A549 (cell line): ENCODE results near the gene ACOXL. TPM values are rescaled to one million over a fixed set of nuclear protein-coding genes. Genes with fewer than 3 reads are reported as not detected.

Experiments
- ATAC-seq, 2 experiments: fragments of 200-7000 bp in 1 of 2; fragments of >200 bp in 1 of 2; cut with Nextera tagmentation in 1 of 2; cut with Tn5 transposase in 1 of 2; 3 replicates each; pipeline versions ENCODE4 v1.8.0 to v1.9.1; 2018 to 2020; ENCODE audit warnings: mild to moderate bottlenecking in 1 of 2, moderate library complexity in 1 of 2
- CTCF ChIA-PET: fragments of 300-600 bp; sonication (Branson Sonifier 250); formaldehyde crosslinking; extraction: SDS; loops from one replicate; lab custom pipeline; 2021; ENCODE audit warnings: antibody characterized with exemption, inconsistent platforms; lab: Yijun Ruan, JAX
- POLR2A ChIA-PET: fragments of 350-600 bp; formaldehyde crosslinking; extraction: SDS; loops from one replicate; lab custom pipeline; 2021; ENCODE audit warnings: antibody characterized with exemption, inconsistent platforms; lab: Yijun Ruan, JAX
- DNase-seq, 2 experiments: peaks; one replicate each; pipeline versions ENCODE4 v3.0.0 to v3.0.0-alpha.2; 2011 to 2016; ENCODE audit warnings: low read depth in 1 of 2, low spot score in 1 of 2
- FAIRE-seq: peaks from 2 replicates; lab custom pipeline; 2011; peaks lifted over from hg19 to GRCh38; lab: Jason Lieb, UNC
- H3K27ac ChIP-seq, 2 experiments: fragments of >200 bp; sonication (Bioruptor Twin); formaldehyde crosslinking; 3 replicates each; pipeline ENCODE4 v1.5.1; 2016 to 2017
- H3K4me1 ChIP-seq: fragments of >200 bp; sonication (Bioruptor Twin); formaldehyde crosslinking; 3 replicates; pipeline ENCODE4 v1.6.1; 2016
- H3K4me2 ChIP-seq: fragments of >200 bp; sonication (Bioruptor Twin); formaldehyde crosslinking; 3 replicates; pipeline ENCODE4 v1.6.1; 2016
- H3K4me3 ChIP-seq: fragments of >200 bp; sonication (Bioruptor Twin); formaldehyde crosslinking; 3 replicates; pipeline ENCODE4 v1.5.1; 2016
- H3K9me3 ChIP-seq: fragments of >200 bp; sonication (Bioruptor Twin); formaldehyde crosslinking; 3 replicates; pipeline ENCODE4 v1.6.1; 2016
- BHLHE40 ChIP-seq: IDR thresholded peaks from 2 replicates; pipeline ENCODE4 v1.6.1; 2012; ENCODE audit warnings: low read depth, low read length, inconsistent platforms
- CBX8 ChIP-seq: fragments of 200-600 bp; sonication (generic); IDR thresholded peaks from 2 replicates; pipeline ENCODE4 v1.6.1; 2016
- CTCF ChIP-seq: fragments of >200 bp; sonication (Bioruptor Twin); formaldehyde crosslinking; IDR thresholded peaks from 3 replicates; pipeline ENCODE4 v1.5.1; 2016
- FOSL2 ChIP-seq, 2 experiments: fragments of 450-650 bp in 1 of 2; fragments of >200 bp in 1 of 2; sonication (Bioruptor Twin) in 1 of 2; formaldehyde crosslinking; IDR thresholded peaks; 2 replicates each; pipeline versions ENCODE4 v1.5.0 to v1.6.1; 2016 to 2020; ENCODE audit warnings: mild to moderate bottlenecking in 1 of 2, moderate library complexity in 1 of 2
- GATA3 ChIP-seq: IDR thresholded peaks from 2 replicates; pipeline ENCODE4 v1.6.1; 2012; ENCODE audit warnings: borderline replicate concordance
- HMGXB4 ChIP-seq: fragments of 250-450 bp; sonication (Bioruptor Pico); IDR thresholded peaks from 2 replicates; pipeline ENCODE4 v1.5.0; 2021; ENCODE audit warnings: mild to moderate bottlenecking, moderate library complexity, borderline replicate concordance
- HOXB5 ChIP-seq: fragments of 250-450 bp; sonication (Bioruptor Pico); IDR thresholded peaks from 2 replicates; pipeline ENCODE4 v1.5.0; 2020; ENCODE audit warnings: mild to moderate bottlenecking, moderate library complexity
- JUN ChIP-seq, 2 experiments: fragments of >200 bp; sonication (Bioruptor Twin); formaldehyde crosslinking; IDR thresholded peaks; 2 replicates in 1 of 2; 3 replicates in 1 of 2; pipeline ENCODE4 v1.6.1; 2016 to 2017
- JUNB ChIP-seq: fragments of >200 bp; sonication (Bioruptor Twin); formaldehyde crosslinking; IDR thresholded peaks from 2 replicates; pipeline ENCODE4 v1.6.1; 2016
- KDM5A ChIP-seq: fragments of 200-600 bp; sonication (generic); IDR thresholded peaks from 2 replicates; pipeline ENCODE4 v1.6.1; 2016; ENCODE audit warnings: antibody characterized with exemption, mild to moderate bottlenecking
- MYC ChIP-seq: IDR thresholded peaks from 2 replicates; pipeline ENCODE4 v1.6.1; 2012; ENCODE audit warnings: mild to moderate bottlenecking, inconsistent platforms, low read length, improper control_type of control experiment, borderline replicate concordance
- PBX3 ChIP-seq: IDR thresholded peaks from 2 replicates; pipeline ENCODE4 v1.6.1; 2012
- POLR2AphosphoS2 ChIP-seq: conservative IDR thresholded peaks from 2 replicates; pipeline ENCODE4 v1.6.1; 2012; ENCODE audit warnings: low read length, improper control_type of control experiment, inconsistent platforms
- RFX5 ChIP-seq: fragments of 450-650 bp; IDR thresholded peaks from 2 replicates; pipeline ENCODE4 v1.7.1; 2014; ENCODE audit warnings: antibody characterized with exemption, mild to moderate bottlenecking, moderate library complexity
- ZFP36 ChIP-seq: fragments of 450-650 bp; IDR thresholded peaks from 2 replicates; pipeline ENCODE4 v1.6.1; 2014; ENCODE audit warnings: borderline replicate concordance; ENCODE audit not compliant: partially characterized antibody
- WGBS: methylation state at CpG from one replicate; pipeline ENCODE4 v1.1.6; 2017; ENCODE audit errors: missing lambda C conversion rate; 5-methylcytosine and 5-hydroxymethylcytosine counted together
- polyA plus RNA-seq, 4 experiments: library from polyadenylated mRNA; depleted of rRNA in 3 of 4; stranded (reverse); fragments of >200 nt; fragmentation: RNase III in 1 of 4; extraction: RNeasy Plus Mini Kit Qiagen cat#74134 plus additional on column Dnase treatment in 1 of 4; gene quantifications; 2 replicates in 3 of 4; 3 replicates in 1 of 4; pipeline ENCODE4 v1.2.3, GENCODE V29; 2011 to 2017
- TF ChIP-seq, protein P1 (sequence below): fragments of >200 bp; sonication (Bioruptor Twin); formaldehyde crosslinking; IDR thresholded peaks from 2 replicates; pipeline ENCODE4 v1.6.1; 2016
- TF ChIP-seq, protein P2 (sequence below): fragments of >200 bp; sonication (Bioruptor Twin); formaldehyde crosslinking; IDR thresholded peaks from 3 replicates; pipeline ENCODE4 v1.6.1; 2016
- TF ChIP-seq, protein P3 (sequence below): fragments of 200-600 bp; sonication (generic); IDR thresholded peaks from 2 replicates; pipeline ENCODE4 v1.6.1; 2016; ENCODE audit warnings: antibody characterized with exemption, mild to moderate bottlenecking, moderate library complexity

Gene ACOXL
- polyA plus RNA-seq, 2 of the 4 experiments (the other 2 are of a cell fraction): not detected

DNA sequence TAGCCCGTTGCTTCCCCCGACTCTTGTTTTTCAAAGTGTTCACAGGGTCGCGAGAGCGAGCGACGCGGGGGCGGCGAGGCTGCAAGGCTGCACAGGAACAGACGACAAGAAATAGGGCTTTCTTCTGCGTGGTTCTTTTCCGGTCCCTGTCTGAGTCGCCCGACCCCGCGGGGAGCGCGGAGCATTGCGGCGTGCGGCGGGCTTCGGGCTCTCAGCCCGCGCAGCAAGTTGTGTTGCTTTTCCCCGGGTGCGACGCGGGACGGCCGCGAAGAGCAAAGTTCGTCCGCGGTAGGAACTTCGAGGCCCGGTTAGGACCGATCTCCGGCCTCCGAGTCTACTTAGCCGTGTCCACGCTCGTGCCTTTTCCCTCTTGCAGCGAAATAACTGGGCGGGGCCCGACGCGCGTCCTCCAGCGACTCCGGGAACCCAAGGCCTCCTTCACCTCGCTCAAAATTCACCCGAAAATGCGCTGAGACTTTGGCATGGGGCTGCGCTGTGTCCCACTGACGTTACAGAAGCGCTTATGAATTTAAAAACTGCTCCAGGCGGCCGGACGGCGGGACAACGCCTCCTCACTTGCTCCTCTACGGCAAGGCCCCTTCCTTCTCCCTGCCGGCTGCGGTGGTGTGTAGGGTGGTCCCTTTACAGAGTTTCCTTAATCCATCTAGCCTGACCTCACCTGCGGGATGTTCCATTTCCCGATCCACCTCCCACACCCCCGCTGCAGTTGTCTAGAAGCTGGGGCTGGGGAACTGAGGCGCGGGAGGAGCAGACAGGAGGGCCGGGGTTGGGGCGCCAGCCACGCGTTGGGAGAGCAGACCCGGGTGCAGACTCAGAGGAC lies 386.8 kb downstream of the ACOXL start:
- no peak for DNase-seq
- peak overlapping the region; percentile 91 to 94; a peak in 5 of 6 replicates for H3K27ac ChIP-seq
- CTCF ChIA-PET: interaction anchor here (0.9 to 1.5 kb wide), 3 partner anchors 11 to 266 kb away, joined by 3 to 4 read pairs (median 3); no protein-coding TSS in a partner anchor
- no peaks in the 10 kb centered on the region for H3K9me3 ChIP-seq
- TF ChIP-seq JUN (IDR thresholded peaks at IDR 0.05) (no peak), CBX8 (no peak), BHLHE40 (no peak), MYC (no peak)
- TF ChIP-seq, protein P1, sequence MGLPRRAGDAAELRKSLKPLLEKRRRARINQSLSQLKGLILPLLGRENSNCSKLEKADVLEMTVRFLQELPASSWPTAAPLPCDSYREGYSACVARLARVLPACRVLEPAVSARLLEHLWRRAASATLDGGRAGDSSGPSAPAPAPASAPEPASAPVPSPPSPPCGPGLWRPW: no peak
- TF ChIP-seq, protein P2, sequence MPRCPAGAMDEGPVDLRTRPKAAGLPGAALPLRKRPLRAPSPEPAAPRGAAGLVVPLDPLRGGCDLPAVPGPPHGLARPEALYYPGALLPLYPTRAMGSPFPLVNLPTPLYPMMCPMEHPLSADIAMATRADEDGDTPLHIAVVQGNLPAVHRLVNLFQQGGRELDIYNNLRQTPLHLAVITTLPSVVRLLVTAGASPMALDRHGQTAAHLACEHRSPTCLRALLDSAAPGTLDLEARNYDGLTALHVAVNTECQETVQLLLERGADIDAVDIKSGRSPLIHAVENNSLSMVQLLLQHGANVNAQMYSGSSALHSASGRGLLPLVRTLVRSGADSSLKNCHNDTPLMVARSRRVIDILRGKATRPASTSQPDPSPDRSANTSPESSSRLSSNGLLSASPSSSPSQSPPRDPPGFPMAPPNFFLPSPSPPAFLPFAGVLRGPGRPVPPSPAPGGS: no peak
- H3K4me1 ChIP-seq: peaks cover 21% of the 10 kb centered on the region
- 98% methylated on average over 76 of the region's 76 CpGs for WGBS
- no peak for ATAC-seq
- no peak overlapping the region for H3K4me3 ChIP-seq
- POLR2A ChIA-PET: no interaction called here
- no peak for FAIRE-seq
- H3K4me2 ChIP-seq: peak overlapping the region; percentile 84; the same call in 1 of the 3 replicates

- ATAC-seq (no peak), DNase-seq (no peak), FAIRE-seq (no peak)
- CTCF ChIA-PET: interaction anchor here (0.9 to 2.1 kb wide), 6 partner anchors 10 to 579 kb away, joined by 3 to 13 read pairs (median 4); no protein-coding TSS in a partner anchor
- H3K9me3 ChIP-seq: no peaks in the 10 kb centered on the region
- H3K4me2 ChIP-seq: peak overlapping the region; percentile 84
- 62% methylated on average over 27 of the region's 27 CpGs for WGBS
- POLR2A ChIA-PET: interaction anchor here (1.4 to 2.1 kb wide), 4 partner anchors 13 to 579 kb away, joined by 4 to 23 read pairs (median 8); no protein-coding TSS in a partner anchor
- peak overlapping the region; percentile 78 for H3K4me3 ChIP-seq
- H3K27ac ChIP-seq: peak overlapping the region; percentile 91 to 94
- no peak for TF ChIP-seq PBX3
- no peak for TF ChIP-seq RFX5
- TF ChIP-seq CTCF: no peak
- no peak for TF ChIP-seq GATA3
- TF ChIP-seq JUNB: no peak
- peaks cover 21% of the 10 kb centered on the region for H3K4me1 ChIP-seq
These were observed 387.5 kb downstream of the ACOXL start for GRCh38 chr2:111119822-111120252.

GRCh38 chr2:111120253-111121027 lies 388.1 kb downstream of the ACOXL start, which contains the start of gene BCL2L11:
TSS of gene BCL2L11 (plus strand) at chr2:111120914. CDS start at chr2:111123746, 2,832 bp downstream.
- ChIA-PET POLR2A (interaction anchor here (0.6 to 2.1 kb wide), 10 partner anchors 12 to 1005 kb away, joined by 3 to 23 read pairs (median 4); partner anchors contain the start of gene MALL), CTCF (interaction anchor here (0.6 to 2.1 kb wide), 9 partner anchors 10 to 579 kb away, joined by 3 to 13 read pairs (median 3); no protein-coding TSS in a partner anchor)
- ATAC-seq (peak; percentile 54 to 65), FAIRE-seq (no peak), DNase-seq (peak; percentile 70 to 94)
- peak within 1 kb of the TSS; percentile 96 for H3K4me2 ChIP-seq
- H3K4me1 ChIP-seq: peaks cover 21% of the 10 kb centered on the region
- peak within 1 kb of the TSS; percentile 78 for H3K4me3 ChIP-seq
- WGBS: 0% methylated on average over 7 of the region's 98 CpGs
- peak within 1 kb of the TSS; percentile 91 to 94 for H3K27ac ChIP-seq
- no peaks in the 10 kb centered on the region for H3K9me3 ChIP-seq
- TF ChIP-seq ZFP36 (no peak), HOXB5 (CRISPR knock-in tag) (no peak), FOSL2 (IDR thresholded peaks at IDR 0.05) (no peak), FOSL2 (CRISPR knock-in tag; IDR thresholded peaks at IDR 0.05) (no peak), POLR2AphosphoS2 (no peak), HMGXB4 (CRISPR knock-in tag) (no peak), KDM5A (no peak)
- TF ChIP-seq, protein P3, sequence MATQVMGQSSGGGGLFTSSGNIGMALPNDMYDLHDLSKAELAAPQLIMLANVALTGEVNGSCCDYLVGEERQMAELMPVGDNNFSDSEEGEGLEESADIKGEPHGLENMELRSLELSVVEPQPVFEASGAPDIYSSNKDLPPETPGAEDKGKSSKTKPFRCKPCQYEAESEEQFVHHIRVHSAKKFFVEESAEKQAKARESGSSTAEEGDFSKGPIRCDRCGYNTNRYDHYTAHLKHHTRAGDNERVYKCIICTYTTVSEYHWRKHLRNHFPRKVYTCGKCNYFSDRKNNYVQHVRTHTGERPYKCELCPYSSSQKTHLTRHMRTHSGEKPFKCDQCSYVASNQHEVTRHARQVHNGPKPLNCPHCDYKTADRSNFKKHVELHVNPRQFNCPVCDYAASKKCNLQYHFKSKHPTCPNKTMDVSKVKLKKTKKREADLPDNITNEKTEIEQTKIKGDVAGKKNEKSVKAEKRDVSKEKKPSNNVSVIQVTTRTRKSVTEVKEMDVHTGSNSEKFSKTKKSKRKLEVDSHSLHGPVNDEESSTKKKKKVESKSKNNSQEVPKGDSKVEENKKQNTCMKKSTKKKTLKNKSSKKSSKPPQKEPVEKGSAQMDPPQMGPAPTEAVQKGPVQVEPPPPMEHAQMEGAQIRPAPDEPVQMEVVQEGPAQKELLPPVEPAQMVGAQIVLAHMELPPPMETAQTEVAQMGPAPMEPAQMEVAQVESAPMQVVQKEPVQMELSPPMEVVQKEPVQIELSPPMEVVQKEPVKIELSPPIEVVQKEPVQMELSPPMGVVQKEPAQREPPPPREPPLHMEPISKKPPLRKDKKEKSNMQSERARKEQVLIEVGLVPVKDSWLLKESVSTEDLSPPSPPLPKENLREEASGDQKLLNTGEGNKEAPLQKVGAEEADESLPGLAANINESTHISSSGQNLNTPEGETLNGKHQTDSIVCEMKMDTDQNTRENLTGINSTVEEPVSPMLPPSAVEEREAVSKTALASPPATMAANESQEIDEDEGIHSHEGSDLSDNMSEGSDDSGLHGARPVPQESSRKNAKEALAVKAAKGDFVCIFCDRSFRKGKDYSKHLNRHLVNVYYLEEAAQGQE: peak; percentile 86
